HT-29 (cell line): Measurements from ENCODE around the gene C2orf42. TPM values are rescaled to one million over a fixed set of nuclear protein-coding genes. Genes with fewer than 3 reads are reported as not detected.
"Not testable (repeated sequence)": the region's sequence is repeated elsewhere in the genome, so short reads cannot be mapped to it uniquely, and the experiment has no call there.

ENCODE experiments used
- DNase-seq: peaks from one replicate; pipeline ENCODE4 v3.0.0-alpha.2; 2015; ENCODE audit warnings: low spot score
- total RNA-seq: library from RNA; depleted of rRNA; stranded (reverse); fragments of >200 nt; shearing (Covaris generic); gene quantifications from 2 replicates; pipeline ENCODE4 v1.2.3, GENCODE V29; 2014; rRNA removed

The C2orf42 gene
- total RNA-seq = 7.0 and 10.5 TPM in 2 replicates

DNA sequence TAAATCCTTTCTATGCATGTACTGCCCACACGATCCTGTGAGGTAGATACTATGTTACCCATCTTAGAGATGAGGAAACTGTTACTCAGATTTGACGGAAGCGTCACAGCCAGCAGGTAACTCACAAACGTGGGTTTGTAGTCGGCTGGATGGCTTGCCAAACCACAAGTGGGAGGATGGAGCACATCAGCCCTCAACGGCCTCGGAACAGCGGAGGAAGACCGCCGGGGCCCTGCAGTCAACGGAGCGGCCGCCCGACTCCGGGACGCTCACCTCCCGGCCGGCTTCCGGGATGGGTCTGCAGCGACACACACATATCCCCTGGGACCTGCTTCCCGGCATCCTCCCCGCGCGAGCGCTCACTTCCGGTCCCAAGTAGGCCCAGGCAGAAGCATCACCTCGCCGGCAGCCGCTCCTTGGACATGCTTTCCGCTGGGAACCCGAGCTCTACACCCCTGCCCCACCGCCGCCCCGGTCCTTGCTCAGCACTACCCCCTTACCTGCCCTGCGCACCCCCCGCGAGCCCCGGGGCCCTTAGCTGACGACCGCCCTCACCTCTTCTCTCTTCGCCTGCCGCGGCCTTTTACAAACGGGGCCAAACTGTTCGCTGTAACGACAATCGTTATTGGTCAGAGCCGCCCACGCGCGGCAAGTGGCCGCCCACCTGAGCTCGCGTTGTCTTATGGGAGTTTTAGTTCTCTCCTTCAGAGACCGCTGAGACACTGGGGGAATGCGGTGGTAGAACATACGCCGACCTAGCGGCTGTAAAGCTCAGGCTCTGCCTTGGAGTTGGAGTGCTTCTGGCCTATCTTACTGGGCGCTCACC is at the start of gene C2orf42:
Gene C2orf42 (minus strand): TSS at position 602 of the 826 bp plus-strand sequence. CDS start 9,034 bp downstream, outside the sequence.
- DNase-seq = peak; percentile 96

GRCh38 chr2:70240599-70240998 is 49.8 kb upstream of the C2orf42 start:
- DNase-seq = no peak

GRCh38 chr2:70233926-70234325 is 43.1 kb upstream of the C2orf42 start:
- DNase-seq = no peak

DNA sequence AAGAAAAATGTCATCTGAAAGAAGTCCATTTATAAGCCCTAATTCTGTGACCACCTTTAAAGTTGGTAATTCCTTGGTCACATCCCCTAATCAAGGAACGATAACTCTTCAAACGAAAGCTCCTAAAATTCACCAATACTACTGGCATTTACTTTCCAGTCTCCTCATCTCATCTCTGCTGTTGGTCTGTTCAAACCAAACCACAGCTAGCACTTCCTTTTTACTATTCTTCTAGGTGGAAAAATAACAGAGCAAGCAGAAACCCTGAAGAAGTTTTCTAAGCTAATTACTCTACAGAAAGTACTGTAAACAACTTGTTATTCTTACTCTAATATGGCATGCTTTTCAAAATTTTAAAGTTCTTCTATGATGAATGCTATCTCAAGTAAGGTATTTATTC is 36.0 kb upstream of the C2orf42 start:
- no peak for DNase-seq

GRCh38 chr2:70223305-70223704 is 32.5 kb upstream of the C2orf42 start:
- not testable (repeated sequence) for DNase-seq

GRCh38 chr2:70214953-70215549 is 24.2 kb upstream of the C2orf42 start:
- no peak for DNase-seq

- no peak for DNase-seq
Measured at GRCh38 chr2:70214365-70214764, 23.5 kb upstream of the C2orf42 start.

DNA sequence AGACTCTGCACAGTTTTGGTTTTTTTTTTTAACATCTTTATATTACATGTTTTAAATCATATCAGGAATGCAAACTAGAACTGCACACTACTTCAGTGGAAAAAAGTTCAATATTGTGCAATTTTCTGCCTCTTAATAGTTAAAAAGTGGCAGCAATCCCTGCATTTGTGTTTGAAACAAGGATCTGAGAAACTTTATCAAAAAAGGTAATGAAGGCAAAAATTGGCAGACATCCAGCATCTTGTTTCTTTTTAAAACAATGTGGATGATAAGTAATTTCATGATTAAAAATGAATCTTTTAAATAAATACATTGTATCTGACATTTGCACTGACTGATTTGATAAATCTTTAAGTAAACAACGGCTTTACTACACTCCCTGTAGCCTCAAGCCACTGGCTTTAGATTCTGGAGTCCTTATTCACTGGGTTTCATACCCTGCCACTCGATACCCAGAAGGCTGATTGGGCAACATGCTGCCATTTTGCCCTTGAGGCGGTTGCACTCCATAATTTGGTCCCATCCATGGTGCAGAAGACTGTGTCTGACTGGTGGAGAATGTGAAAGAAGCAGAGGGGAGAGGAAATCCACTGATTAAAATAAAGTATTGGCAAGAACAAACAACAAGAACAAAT is 21.6 kb upstream of the C2orf42 start:
- no peak for DNase-seq

DNA sequence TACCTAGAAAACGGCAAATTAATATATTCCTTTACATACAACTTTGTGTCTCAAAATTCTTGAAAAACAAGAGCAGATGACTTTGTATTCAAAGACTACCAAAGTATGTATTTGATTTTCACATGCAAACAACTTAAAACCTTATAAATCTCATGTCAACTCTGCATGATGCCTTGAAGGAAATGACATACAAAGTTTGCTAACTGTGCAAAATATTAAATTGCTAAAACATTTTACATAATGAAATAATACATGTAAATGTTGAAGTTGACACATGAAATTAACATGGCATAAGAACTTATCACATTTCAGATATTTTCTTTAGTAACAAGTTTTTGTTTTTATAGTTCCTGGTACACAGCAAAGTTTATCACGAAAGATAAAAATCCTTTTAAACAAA is 20.8 kb upstream of the C2orf42 start:
- DNase-seq = no peak

GRCh38 chr2:70204452-70204851 is 13.6 kb upstream of the C2orf42 start:
- no peak for DNase-seq

- no peak for DNase-seq
Measured at GRCh38 chr2:70203086-70203485, 12.3 kb upstream of the C2orf42 start.

DNA sequence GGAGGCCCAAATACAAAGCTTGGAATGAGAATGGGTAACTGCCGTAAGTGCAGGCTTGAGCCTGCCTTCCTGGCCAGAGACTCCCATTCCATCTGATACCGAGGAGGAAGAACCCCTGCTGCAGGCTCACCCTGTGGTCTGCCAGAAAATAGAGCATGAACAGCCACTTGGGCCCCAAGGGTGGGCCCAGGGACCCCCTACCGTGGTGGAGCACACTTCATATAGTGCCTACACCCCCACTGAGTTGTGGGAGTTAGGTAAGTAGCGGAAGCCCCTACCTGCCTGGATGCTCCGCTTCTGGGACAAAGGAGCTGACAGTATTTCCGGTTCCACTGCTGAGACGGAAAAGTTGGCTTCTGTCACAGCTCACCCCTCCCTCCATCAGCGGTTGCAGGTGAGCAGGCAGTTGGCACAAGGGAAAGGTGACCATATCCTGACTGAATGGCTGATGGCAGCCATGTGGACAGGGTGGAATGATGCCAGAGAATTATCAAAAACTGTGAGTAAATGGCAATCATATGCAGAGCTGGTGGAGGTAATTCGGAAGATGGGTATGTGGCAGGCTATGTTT is 11.5 kb upstream of the C2orf42 start:
- no peak for DNase-seq

DNA sequence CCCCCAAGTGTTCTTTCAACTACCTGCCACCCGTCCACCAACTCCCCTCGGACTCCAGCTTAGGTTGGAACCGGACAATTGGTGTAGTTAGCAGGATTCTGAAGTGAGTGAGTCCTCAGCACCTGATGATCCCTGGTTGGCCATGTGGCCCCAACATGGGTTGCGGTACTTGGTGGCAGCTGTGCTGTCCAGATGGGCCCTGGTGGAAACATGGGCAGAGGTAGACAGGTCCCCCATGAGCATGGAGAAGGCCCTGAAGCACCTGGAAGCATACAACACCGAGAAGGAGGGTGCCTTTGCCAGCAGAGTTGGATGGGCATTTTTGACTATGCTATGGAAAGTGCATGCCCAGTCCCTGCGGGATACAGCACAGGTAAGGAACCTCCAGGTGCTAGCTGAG is 11.0 kb upstream of the C2orf42 start:
- no peak for DNase-seq

GRCh38 chr2:70201225-70201768 is 10.5 kb upstream of the C2orf42 start:
- no peak for DNase-seq

DNA sequence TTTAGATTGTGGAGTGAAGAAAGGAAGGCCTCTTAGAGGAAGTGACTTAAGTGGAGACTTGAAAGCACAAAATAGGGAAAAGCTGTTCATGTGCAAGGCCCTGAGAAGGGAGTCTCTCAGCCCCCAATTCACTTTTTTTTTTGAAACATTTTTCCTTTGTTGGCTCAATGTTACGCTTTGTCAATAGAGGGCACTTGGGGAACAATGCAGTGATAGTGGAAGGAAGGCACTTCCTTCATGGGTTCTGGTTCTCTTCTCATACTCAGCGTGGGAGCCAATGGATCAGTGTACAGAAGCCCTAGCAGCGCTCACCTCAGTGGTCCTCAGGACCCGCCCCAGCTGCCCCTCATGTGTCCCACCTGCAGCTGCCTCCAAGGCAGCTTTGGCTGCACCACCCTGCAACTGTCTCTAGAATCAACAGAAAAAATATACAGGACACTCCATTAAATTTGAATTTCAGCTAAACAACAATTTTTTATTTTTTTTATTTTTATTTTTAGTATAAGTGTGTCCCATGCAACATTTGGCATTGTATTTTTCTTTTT is 8.6 kb upstream of the C2orf42 start:
- DNase-seq = no peak

DNA sequence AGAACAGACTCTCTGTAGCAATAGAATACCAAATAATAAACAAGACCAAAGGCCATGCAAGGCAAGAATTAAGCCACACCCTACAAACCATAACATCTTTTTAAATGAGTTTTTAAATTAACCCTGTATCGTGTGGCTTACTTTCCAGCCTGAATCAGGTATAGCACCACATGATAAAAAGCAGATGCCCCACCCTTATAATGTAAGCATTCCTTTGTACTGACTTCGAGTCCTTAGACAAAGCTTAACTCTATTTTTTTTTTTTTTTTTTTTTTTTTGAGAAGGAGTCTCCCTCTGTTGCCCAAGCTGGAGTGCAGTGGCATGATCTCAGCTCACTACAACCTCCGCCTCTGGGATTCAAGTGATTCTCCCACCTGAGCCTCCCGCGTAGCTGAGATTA is 1.7 kb upstream of the C2orf42 start:
- DNase-seq = no peak

DNA sequence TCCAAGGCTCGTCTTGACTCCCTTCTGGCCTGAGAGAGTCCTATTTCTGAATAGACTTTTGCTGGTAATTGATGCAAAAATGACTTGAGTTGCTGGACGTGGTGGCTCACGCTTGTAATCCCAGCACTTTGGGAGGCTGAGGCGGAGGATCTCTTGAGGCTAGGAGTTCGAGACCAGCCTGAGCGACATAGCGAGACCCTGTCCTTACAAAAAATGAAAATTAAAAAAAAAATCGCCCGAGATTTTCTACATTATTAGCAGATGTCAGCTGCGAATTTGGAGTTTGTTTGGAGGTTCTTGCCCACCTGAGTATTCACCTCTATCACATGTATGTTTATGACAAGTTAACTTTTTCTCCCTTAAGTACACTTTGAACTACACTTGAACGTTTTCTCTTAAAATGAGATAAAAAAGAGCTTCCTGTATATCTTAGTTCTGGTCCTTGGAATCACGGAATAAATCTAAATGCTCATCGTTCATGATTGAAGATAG is 471 bp upstream of the C2orf42 start:
- DNase-seq = no peak

DNA sequence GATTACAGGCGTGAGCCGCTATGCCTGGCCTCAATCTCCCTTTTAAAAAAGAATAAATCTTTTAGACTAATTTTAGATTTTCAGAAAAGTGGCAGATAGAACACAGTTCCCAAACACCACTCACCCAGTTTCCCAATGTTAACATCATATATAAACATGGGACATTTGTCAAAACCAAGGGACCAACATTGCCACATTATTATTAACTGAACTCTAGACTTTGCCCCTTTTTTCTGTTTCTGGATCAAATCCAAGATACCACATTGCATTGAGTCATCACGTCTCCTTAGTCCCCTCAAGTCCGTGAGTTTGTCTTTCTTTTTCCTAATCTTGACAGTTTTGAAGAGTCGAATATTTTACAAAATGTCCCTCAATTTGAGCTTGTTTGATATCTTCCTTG is 2.4 kb downstream of the C2orf42 start:
- peak; percentile 34 for DNase-seq

- DNase-seq = not testable (repeated sequence)
Measured at GRCh38 chr2:70187170-70187569, 3.6 kb downstream of the C2orf42 start.

- no peak for DNase-seq
Measured at GRCh38 chr2:70182689-70183088, 8.1 kb downstream of the C2orf42 start.

DNA sequence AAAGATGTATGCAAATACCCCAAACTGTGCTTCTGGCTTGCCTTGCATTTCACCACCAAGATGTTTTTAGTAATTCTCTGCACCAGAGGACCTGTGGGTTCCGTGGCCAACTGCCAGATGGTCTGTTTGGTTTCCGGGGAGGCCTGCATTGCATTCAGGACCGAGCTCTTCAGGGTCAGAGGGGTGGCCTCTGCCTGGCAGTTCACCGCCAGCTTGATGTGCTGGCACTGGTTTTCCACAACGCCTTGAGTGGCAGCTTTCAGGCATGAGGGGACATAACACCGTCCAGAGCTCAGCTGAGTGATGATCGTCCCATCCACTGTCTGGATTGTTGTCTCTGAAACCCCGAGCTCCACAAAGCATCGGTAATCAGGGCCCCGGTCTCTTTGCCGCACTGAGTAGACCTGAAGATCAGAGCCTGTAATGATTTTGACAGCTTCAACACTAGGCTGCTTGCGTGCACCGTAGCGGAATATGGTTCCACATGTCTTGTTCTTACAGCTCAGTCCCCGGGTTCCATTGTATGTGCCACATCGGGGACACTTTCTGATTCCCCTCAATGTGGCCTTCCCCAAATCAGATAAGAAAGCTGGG is 9.4 kb downstream of the C2orf42 start:
- DNase-seq = no peak
